ENCODE measurements around the gene RNF223. TPM values are rescaled to one million over a fixed set of nuclear protein-coding genes. Genes with fewer than 3 reads are reported as not detected.

RNF223 gene
- total RNA-seq, 4 donors from 2014 or later: not detected

DNA sequence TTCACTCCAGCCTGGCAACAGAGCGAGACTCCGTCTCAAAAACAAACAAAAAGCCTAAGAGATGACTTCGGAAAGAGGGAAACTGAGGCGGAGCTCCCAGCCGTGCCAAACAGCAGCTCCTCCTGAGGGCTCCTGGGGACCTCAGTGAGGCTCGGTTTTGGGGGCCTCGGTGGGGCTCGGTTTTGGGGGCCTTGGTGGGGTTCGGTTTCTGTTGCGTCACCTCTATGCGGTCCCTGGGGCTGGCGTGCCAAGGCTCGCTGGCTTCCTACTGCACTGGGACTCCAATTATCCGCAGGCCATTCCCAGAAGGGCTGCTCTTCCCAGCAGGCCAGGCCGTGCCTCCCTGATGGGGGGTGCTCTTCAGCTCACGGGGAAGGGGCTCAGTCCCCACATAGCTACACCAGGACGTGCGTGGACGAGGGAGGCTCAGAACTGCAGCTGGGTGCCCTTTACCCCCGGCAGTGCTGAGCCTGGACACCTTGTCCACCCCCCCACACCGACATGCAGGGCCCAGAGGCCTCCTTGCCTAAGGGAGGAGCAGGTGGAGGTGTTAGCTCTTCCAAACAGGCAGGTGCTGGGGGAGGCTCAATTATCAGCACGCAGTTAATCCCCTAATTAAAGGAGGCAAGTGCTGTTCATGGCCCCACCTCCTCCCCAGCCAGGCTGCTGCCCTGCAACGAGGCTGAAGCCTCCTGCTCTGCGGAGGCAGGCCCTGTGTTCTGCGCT is 46.9 kb upstream of the RNF223 start:
- WGBS: 78% methylated on average over 16 of the region's 25 CpGs
- Histone ChIP-seq H3K27ac (replicated peaks in 1 of 4) (no peak overlapping the region), H3K27me3 (peaks cover 0 to 59% (median 3%) of the 10 kb centered on the region in 4 donors), H3K9me3 (no peaks in the 10 kb centered on the region), H3K4me1 (peaks cover 12 to 24% (median 21%) of the 10 kb centered on the region in 4 donors), H3K4me3 (no peak overlapping the region), H3K36me3 (no peaks in the 10 kb centered on the region)
- intact Hi-C loops (cut with DNase I): loop anchor here (5.0 kb wide), 1 partner anchor 111 kb away; the partner anchor contains the start of genes B3GALT6 and SDF4
- no peak for TF ChIP-seq POLR2A (IDR thresholded peaks at IDR 0.05; ENCODE audit: low read depth)
- no peak for TF ChIP-seq EP300 (IDR thresholded peaks at IDR 0.05)
- no peak for TF ChIP-seq POLR2AphosphoS5 (IDR thresholded peaks at IDR 0.05)
- TF ChIP-seq, protein P1, sequence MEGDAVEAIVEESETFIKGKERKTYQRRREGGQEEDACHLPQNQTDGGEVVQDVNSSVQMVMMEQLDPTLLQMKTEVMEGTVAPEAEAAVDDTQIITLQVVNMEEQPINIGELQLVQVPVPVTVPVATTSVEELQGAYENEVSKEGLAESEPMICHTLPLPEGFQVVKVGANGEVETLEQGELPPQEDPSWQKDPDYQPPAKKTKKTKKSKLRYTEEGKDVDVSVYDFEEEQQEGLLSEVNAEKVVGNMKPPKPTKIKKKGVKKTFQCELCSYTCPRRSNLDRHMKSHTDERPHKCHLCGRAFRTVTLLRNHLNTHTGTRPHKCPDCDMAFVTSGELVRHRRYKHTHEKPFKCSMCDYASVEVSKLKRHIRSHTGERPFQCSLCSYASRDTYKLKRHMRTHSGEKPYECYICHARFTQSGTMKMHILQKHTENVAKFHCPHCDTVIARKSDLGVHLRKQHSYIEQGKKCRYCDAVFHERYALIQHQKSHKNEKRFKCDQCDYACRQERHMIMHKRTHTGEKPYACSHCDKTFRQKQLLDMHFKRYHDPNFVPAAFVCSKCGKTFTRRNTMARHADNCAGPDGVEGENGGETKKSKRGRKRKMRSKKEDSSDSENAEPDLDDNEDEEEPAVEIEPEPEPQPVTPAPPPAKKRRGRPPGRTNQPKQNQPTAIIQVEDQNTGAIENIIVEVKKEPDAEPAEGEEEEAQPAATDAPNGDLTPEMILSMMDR (IDR thresholded peaks at IDR 0.05): no peak
- DNase-seq (ENCODE audit: extremely low spot score): no peak

DNA sequence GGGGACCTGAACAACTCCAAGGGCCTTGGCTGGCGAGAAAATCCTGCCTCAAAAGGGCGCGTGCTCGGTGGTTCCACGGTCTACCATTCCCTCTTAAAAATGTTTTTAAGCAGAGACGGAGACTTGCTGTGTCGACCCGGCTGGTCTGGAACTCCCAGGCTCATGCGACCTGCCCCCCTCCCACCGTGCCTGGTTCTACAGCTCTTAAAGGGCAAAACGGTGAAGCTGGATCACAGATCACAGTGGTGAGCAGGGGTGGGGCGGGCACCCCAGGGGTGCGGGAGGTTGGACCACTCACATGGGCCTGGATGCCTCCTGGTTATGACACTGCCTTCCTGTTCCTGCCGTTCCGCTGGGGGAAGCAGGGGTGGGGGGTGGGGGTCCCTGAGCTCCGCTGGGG is 46.0 kb upstream of the RNF223 start:
- 77% methylated on average over 13 of the region's 16 CpGs for whole genome bisulfite sequencing
- H3K9me3 ChIP-seq: no peaks in the 10 kb centered on the region
- peaks cover 0 to 59% (median 3%) of the 10 kb centered on the region in 4 donors for H3K27me3 ChIP-seq
- peaks cover 14 to 30% (median 24%) of the 10 kb centered on the region in 4 donors for H3K4me1 ChIP-seq
- DNase-seq (ENCODE audit: extremely low spot score): no peak
- H3K36me3 ChIP-seq: no peaks in the 10 kb centered on the region
- TF ChIP-seq POLR2A (IDR thresholded peaks at IDR 0.05; ENCODE audit: low read depth): no peak
- no peak for TF ChIP-seq POLR2AphosphoS5 (IDR thresholded peaks at IDR 0.05)
- TF ChIP-seq, protein P1 (IDR thresholded peaks at IDR 0.05): no peak
- no peak for TF ChIP-seq EP300 (IDR thresholded peaks at IDR 0.05)
- no peak overlapping the region for H3K27ac ChIP-seq (replicated peaks in 1 of 4)
- no peak overlapping the region for H3K4me3 ChIP-seq
- intact Hi-C loops (cut with DNase I): loop anchor here (5.0 kb wide), 1 partner anchor 112 kb away; the partner anchor contains the start of genes B3GALT6 and SDF4

DNA sequence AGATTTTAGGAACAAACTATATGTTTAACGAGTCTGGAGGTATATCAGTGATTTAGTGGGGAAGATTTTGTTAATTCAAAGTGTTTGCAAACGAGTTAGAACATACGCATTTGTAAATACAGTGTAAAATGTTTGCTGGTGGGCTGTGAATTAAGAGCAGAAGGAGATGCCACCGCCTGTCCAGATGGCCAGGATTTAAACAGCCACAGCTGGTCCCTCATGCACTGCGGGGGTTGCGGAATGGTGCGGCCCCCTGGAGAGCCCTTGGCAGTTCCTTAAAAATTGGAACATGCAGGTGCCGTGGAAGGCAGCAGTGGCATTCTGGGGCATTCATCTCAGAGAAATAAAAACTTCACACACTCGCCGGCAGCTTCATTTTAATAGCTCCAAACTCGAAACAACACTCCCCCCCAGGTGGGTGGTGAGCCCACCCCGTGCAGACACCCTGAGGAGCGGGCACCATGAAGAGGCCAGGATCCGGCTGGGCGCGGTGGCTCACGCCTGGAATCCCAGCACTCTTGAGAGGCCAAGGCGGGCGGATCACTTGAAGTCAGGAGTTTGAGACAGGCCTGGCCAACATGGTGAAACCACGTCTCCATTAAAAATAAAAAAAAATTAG is 45.3 kb upstream of the RNF223 start:
- TF ChIP-seq POLR2AphosphoS5 (IDR thresholded peaks at IDR 0.05) (no peak), EP300 (IDR thresholded peaks at IDR 0.05) (no peak), POLR2A (IDR thresholded peaks at IDR 0.05; ENCODE audit: low read depth) (no peak)
- TF ChIP-seq, protein P1 (IDR thresholded peaks at IDR 0.05): no peak
- intact Hi-C loops (cut with DNase I): loop anchor here (10.0 kb wide), 1 partner anchor 255 kb away; the partner anchor contains the start of gene AURKAIP1
- no peak overlapping the region for H3K4me3 ChIP-seq
- no peak for DNase-seq (ENCODE audit: extremely low spot score)
- H3K27ac ChIP-seq (replicated peaks in 1 of 4): no peak overlapping the region
- peaks cover 0 to 59% (median 3%) of the 10 kb centered on the region in 4 donors for H3K27me3 ChIP-seq
- WGBS: 75% methylated on average over 20 of the region's 20 CpGs
- H3K9me3 ChIP-seq: no peaks in the 10 kb centered on the region
- no peaks in the 10 kb centered on the region for H3K36me3 ChIP-seq
- H3K4me1 ChIP-seq: peaks cover 18 to 37% (median 32%) of the 10 kb centered on the region in 4 donors

DNA sequence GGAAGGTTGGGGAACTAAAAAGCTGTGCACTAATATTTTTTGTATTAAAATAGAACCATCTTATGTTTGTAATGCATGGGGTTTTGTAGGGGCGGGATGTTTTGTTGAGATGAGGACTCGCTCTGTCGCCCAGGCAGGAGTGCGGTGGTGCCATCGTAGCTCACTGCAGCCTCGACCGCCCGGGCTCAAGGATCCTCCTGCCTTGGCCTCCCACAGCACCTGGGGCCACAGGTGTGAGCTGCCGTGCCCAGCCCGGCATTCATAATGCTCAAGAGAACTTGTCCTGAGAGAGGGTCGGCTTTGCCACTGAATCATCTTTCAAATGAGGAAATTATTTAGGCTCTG is 44.7 kb upstream of the RNF223 start:
- Histone ChIP-seq H3K27me3 (peaks cover 0 to 59% (median 3%) of the 10 kb centered on the region in 4 donors), H3K27ac (replicated peaks in 1 of 4) (no peak overlapping the region), H3K9me3 (no peaks in the 10 kb centered on the region), H3K4me3 (no peak overlapping the region), H3K4me1 (peaks cover 18 to 39% (median 33%) of the 10 kb centered on the region in 4 donors), H3K36me3 (no peaks in the 10 kb centered on the region)
- DNase-seq (ENCODE audit: extremely low spot score): no peak
- TF ChIP-seq, protein P1 (IDR thresholded peaks at IDR 0.05): no peak
- TF ChIP-seq EP300 (IDR thresholded peaks at IDR 0.05) (no peak), POLR2A (IDR thresholded peaks at IDR 0.05; ENCODE audit: low read depth) (no peak), POLR2AphosphoS5 (IDR thresholded peaks at IDR 0.05) (no peak)
- WGBS: 87% methylated on average over 11 of the region's 11 CpGs
- intact Hi-C loops (cut with DNase I): loop anchor here (10.0 kb wide), 1 partner anchor 256 kb away; the partner anchor contains the start of gene AURKAIP1

Measured in esophagus muscularis mucosa (tissue), 4 donors.